Measurements from ENCODE around the gene CATSPERZ. TPM values are rescaled to one million over a fixed set of nuclear protein-coding genes. Genes with fewer than 3 reads are reported as not detected.

Gene CATSPERZ
- total and polyA plus RNA-seq, 2 of the 8 experiments (the other 6 are each of a cell fraction or from before 2014, with no cell fraction given), result 0.77 TPM; not detected in 1

- TF ChIP-seq YY1 (IDR thresholded peaks at IDR 0.05; ENCODE audit: low read depth, low read length), result no peak
- TF ChIP-seq ZNF274 (IDR thresholded peaks at IDR 0.05; ENCODE audit: borderline replicate concordance, extremely low read depth, low read length), result no peak
- peak; percentile 33; the same call in 1 of the 2 replicates for TF ChIP-seq MAFK (IDR thresholded peaks at IDR 0.05; ENCODE audit: low read depth, low read length)
Measured at GRCh38 chr11:64317325-64317960, 17.3 kb downstream of the CATSPERZ start, which contains the start of gene TRMT112 (continued).
